ENCODE measurements around the gene ARRB1.
A peak's percentile ranks its signal among the peaks of the same experiment; 100 is the strongest.

Gene ARRB1

GRCh38 chr11:75351541-75351790, at the start of gene ARRB1:
TSS of gene ARRB1 (minus strand) at chr11:75351661. CDS start at chr11:75351607, 54 bp downstream.
- DNase-seq (ENCODE audit: low spot score) = peak; percentile 53

DNA sequence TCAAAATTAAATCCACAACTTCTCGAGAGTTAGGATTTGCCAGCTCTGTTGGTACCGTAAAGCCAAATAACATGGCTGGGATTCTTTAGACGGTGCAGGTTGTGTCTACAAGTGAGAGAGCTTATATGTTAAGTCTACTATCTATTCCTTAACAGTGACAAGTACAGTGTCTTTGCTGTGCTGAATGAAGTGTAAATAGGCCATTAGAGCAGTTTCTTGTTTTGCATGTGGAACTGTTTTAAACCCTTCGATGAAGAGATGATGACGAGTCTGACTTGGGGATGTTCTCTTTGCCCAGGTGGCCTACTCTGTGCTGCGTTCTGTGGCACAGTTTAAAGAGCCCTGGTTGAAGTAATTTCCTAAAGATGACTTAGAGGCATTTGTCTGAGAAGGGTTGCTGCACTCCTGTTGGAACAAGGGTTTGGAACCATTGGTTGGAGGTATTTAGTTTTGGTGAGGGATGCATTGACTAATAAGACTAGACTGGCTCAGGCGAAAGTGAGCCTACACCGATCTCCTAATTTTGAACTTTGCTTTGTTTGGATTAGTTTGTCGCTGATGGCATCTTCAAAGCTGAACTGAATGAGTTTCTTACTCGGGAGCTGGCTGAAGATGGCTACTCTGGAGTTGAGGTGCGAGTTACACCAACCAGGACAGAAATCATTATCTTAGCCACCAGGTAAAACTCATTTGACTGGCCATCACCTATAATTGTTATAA, 48.8 kb upstream of the ARRB1 start:
- Mint-ChIP-seq H3K27me3 (ENCODE audit: low read depth) (peaks cover 7% of the 10 kb centered on the region), H3K27ac (peak overlapping the region; percentile 98), H3K36me3 (ENCODE audit: low read depth) (peaks cover 57% of the 10 kb centered on the region), H3K4me3 (peak overlapping the region; percentile 97), H3K4me1 (ENCODE audit: low read depth) (peaks cover 45% of the 10 kb centered on the region), H3K9me3 (no peaks in the 10 kb centered on the region)
- no peak for DNase-seq (ENCODE audit: low spot score)

More at GRCh38 chr11:75351541-75351790, at the start of gene ARRB1:
- Mint-ChIP-seq H3K27ac (peak within 1 kb of the TSS; percentile 92), H3K36me3 (ENCODE audit: low read depth) (peaks cover 7% of the 10 kb centered on the region), H3K4me1 (ENCODE audit: low read depth) (peaks cover 40% of the 10 kb centered on the region), H3K9me3 (no peaks in the 10 kb centered on the region), H3K4me3 (peak within 1 kb of the TSS; percentile 87), H3K27me3 (ENCODE audit: low read depth) (no peaks in the 10 kb centered on the region)

- H3K9me3 Mint-ChIP-seq = no peaks in the 10 kb centered on the region
- peaks cover 45% of the 10 kb centered on the region for H3K4me1 Mint-ChIP-seq (ENCODE audit: low read depth)
- DNase-seq (ENCODE audit: low spot score) = peak; percentile 87
- H3K27ac Mint-ChIP-seq = peak within 1 kb of the TSS; percentile 98
- H3K4me3 Mint-ChIP-seq = peak within 1 kb of the TSS; percentile 97
- peaks cover 7% of the 10 kb centered on the region for H3K27me3 Mint-ChIP-seq (ENCODE audit: low read depth)
- H3K36me3 Mint-ChIP-seq (ENCODE audit: low read depth) = peaks cover 52% of the 10 kb centered on the region
Measured at GRCh38 chr11:75399344-75400145, 48.1 kb upstream of the ARRB1 start, which contains the start of gene RPS3. TSS of gene RPS3 (plus strand) at chr11:75399518. CDS start at chr11:75399548, 30 bp downstream.

DNA sequence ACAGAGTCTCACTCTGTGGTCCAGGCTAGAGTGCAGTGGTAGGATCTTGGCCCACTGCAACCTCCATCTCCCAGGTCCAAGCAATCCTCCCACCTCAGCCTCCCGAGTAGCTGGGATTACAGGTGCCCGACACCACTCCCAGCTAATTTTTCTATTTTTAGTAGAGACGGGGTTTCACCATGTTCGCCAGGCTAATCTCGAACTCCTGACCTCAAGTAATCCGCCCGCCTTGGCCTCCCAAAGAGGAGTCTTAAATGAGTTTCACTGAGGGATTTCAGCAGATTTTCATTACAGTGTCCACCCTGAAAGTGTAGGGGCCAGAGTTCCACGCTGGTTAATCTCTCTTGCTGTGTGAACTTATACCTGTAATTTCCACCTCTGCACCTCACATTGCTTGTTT, 47.4 kb upstream of the ARRB1 start:
- Mint-ChIP-seq H3K27me3 (ENCODE audit: low read depth) (peaks cover 7% of the 10 kb centered on the region), H3K4me3 (peak overlapping the region; percentile 97), H3K27ac (peak overlapping the region; percentile 98), H3K9me3 (no peaks in the 10 kb centered on the region), H3K4me1 (ENCODE audit: low read depth) (peaks cover 42% of the 10 kb centered on the region), H3K36me3 (ENCODE audit: low read depth) (peaks cover 46% of the 10 kb centered on the region)
- DNase-seq (ENCODE audit: low spot score) = no peak

DNA sequence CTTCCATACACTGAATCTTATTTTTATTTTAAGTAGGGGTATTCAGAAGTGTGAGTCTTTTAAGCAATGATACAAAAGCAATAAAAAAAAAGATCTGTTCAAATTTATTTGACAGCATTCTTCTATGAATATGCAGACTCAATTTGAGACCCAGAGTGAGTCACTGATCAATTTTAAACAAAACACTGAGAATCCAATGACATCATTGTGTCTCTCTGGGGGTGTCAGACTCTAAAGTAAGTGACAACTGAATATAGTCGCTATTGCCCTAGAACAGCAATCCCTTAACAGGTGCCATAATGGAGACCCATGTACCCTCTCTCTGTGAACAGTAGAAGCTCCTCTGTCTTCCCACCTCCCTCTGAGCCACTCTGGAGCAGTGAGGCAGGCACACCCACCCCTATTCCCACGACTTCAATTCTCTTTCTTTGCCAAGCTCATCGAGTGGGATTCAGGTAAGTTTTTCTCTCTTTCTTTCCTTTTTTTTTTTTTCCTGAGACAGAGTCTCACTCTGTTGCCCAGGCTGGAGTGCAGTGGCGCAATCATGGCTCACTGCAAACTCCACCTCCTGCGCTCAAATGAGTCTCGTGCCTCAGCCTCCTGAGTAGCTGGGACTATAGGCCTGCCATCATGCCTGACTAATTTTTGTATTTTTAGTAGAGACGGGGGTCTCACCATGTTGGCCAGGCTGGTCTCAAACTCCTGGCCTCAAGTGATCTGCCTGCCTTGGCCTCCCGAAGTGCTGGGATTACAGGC, 42.8 kb upstream of the ARRB1 start:
- Mint-ChIP-seq H3K9me3 (no peaks in the 10 kb centered on the region), H3K4me3 (no peak overlapping the region), H3K4me1 (ENCODE audit: low read depth) (peaks cover 6% of the 10 kb centered on the region), H3K27me3 (ENCODE audit: low read depth) (peaks cover 17% of the 10 kb centered on the region), H3K36me3 (ENCODE audit: low read depth) (peaks cover under 1% of the 10 kb centered on the region), H3K27ac (no peak overlapping the region)
- DNase-seq (ENCODE audit: low spot score) = no peak

DNA sequence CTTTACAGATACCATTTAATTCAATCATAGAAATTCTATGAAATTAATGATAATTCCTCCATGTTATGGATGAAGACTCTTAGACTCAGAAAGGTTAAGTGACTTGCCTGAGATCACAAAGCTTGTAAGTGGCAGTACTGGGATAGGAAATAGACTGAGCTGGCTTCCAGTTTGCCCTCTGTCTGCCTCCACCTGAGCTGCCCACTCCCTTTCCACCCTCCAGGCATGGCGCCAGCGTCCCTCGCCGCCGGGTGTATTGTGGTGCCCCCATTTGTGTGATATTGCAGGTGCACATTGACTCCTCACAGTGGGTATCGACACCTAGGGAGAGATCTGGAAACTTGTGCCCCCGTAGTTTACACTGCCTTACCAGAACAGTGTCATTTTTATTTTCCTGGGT, 38.5 kb upstream of the ARRB1 start:
- Mint-ChIP-seq H3K27ac (no peak overlapping the region), H3K36me3 (ENCODE audit: low read depth) (no peaks in the 10 kb centered on the region), H3K4me3 (no peak overlapping the region), H3K4me1 (ENCODE audit: low read depth) (peaks cover 2% of the 10 kb centered on the region), H3K27me3 (ENCODE audit: low read depth) (peaks cover 16% of the 10 kb centered on the region), H3K9me3 (no peaks in the 10 kb centered on the region)
- DNase-seq (ENCODE audit: low spot score) = no peak

DNA sequence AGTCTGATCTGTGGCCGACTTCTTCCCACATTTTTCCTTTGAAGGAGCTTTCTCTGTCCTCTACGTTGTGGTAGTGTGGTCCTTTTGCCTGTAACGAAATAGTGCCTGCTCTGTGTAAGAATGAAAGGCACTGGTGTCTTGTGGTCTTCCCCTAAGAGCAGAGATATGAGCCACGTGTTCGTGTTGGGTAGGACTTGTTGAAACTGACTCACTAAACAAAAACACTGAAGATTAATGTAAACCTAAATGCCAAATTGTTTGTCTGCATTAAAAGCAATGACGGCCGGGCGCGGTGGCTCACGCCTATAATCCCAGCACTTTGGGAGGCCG, 37.8 kb upstream of the ARRB1 start:
- Mint-ChIP-seq H3K4me1 (ENCODE audit: low read depth) (peaks cover 7% of the 10 kb centered on the region), H3K27ac (no peak overlapping the region), H3K9me3 (no peaks in the 10 kb centered on the region), H3K4me3 (no peak overlapping the region), H3K27me3 (ENCODE audit: low read depth) (peaks cover 16% of the 10 kb centered on the region), H3K36me3 (ENCODE audit: low read depth) (no peaks in the 10 kb centered on the region)
- DNase-seq (ENCODE audit: low spot score) = no peak

GRCh38 chr11:75388386-75389275, 37.2 kb upstream of the ARRB1 start:
- Mint-ChIP-seq H3K27ac (no peak overlapping the region), H3K27me3 (ENCODE audit: low read depth) (peaks cover 16% of the 10 kb centered on the region), H3K36me3 (ENCODE audit: low read depth) (no peaks in the 10 kb centered on the region), H3K4me1 (ENCODE audit: low read depth) (peaks cover 12% of the 10 kb centered on the region), H3K4me3 (no peak overlapping the region), H3K9me3 (no peaks in the 10 kb centered on the region)
- DNase-seq (ENCODE audit: low spot score) = peak; percentile 61

DNA sequence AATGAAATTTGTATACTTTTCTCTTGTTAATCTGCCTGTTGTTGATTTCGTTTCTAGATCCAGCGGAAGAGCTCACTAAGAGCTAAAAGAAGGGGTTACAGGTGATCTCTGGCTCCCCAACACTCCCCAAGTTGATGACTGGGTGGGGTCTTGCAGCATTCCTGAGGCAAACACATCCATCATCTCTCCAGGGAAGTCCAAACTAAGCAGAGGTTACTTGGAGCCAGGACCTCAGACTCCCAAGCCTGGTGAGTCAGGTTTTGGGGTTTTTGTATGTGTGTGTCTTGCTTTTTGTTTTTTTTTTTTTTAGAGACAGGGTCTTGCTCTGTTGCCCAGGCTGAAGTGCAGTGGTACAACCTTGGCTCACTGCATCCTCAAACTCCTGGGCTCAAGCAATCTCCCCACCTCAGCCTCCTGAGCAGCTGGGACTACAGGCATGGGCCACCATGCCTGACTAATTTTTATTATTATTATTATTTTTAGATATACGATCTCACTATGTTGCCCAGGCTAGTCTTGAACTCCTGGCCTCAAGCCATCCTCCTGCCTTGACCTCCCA, 36.4 kb upstream of the ARRB1 start:
- Mint-ChIP-seq H3K4me3 (no peak overlapping the region), H3K27ac (no peak overlapping the region), H3K4me1 (ENCODE audit: low read depth) (peaks cover 18% of the 10 kb centered on the region), H3K36me3 (ENCODE audit: low read depth) (no peaks in the 10 kb centered on the region), H3K27me3 (ENCODE audit: low read depth) (peaks cover 16% of the 10 kb centered on the region), H3K9me3 (no peaks in the 10 kb centered on the region)
- no peak for DNase-seq (ENCODE audit: low spot score)

GRCh38 chr11:75386942-75387630, 35.6 kb upstream of the ARRB1 start:
- Mint-ChIP-seq H3K4me3 (no peak overlapping the region), H3K27me3 (ENCODE audit: low read depth) (peaks cover 16% of the 10 kb centered on the region), H3K27ac (no peak overlapping the region)

DNA sequence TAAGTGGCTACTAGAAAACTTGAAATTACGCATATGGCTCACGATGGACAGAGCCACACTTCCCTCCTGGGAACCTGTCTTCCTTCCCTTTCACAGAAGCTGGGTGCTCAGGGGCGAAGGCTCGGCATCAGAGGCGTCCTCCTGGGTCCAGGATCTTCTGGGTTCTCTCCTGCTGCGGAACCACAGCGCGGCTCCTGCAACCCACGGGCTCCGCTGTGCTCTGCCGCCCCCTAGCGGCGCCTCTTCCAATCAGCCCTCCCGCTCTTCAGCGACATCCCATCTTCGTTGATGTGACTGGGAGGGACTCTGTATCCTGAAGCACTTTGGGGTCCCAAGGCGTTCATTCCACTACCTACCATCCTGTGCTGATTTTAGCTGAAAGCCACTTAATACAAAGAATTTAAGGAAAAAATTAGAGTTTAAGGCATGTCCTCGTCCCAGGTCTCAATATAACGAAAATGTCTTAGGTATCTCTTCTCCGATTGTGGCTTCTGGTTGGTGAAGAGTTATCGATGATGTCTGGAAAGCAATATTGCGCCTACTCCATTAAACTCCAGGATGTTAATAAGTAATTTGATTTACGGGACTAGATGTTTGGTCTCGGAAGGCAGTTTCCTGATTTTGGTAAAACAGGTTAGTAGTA, 33.1 kb upstream of the ARRB1 start:
- Mint-ChIP-seq H3K4me1 (ENCODE audit: low read depth) (peaks cover 18% of the 10 kb centered on the region), H3K27ac (peak overlapping the region; percentile 69), H3K9me3 (no peaks in the 10 kb centered on the region), H3K27me3 (ENCODE audit: low read depth) (peaks cover 5% of the 10 kb centered on the region), H3K36me3 (ENCODE audit: low read depth) (no peaks in the 10 kb centered on the region), H3K4me3 (peak overlapping the region; percentile 78)
- DNase-seq (ENCODE audit: low spot score) = peak; percentile 66

More at GRCh38 chr11:75386942-75387630, 35.6 kb upstream of the ARRB1 start:
- H3K4me1 Mint-ChIP-seq (ENCODE audit: low read depth) = peaks cover 18% of the 10 kb centered on the region
- no peak for DNase-seq (ENCODE audit: low spot score)
- H3K9me3 Mint-ChIP-seq = no peaks in the 10 kb centered on the region
- no peaks in the 10 kb centered on the region for H3K36me3 Mint-ChIP-seq (ENCODE audit: low read depth)

GRCh38 chr11:75383246-75383645, 31.8 kb upstream of the ARRB1 start:
- Mint-ChIP-seq H3K36me3 (ENCODE audit: low read depth) (no peaks in the 10 kb centered on the region), H3K9me3 (no peaks in the 10 kb centered on the region), H3K27ac (peak overlapping the region; percentile 45), H3K27me3 (ENCODE audit: low read depth) (peaks cover 5% of the 10 kb centered on the region), H3K4me3 (peak overlapping the region; percentile 32), H3K4me1 (ENCODE audit: low read depth) (peaks cover 18% of the 10 kb centered on the region)
- no peak for DNase-seq (ENCODE audit: low spot score)

All from T-helper 2 cell treated with Interferon-gamma antibody and Interleukin-4, amounts not matched to agents 5 μg/mL and 100 μg/mL, for 36 hours (primary cell).